Stimulated activated CD4-positive, alpha-beta T cell treated with anti-CD3 and anti-CD28 coated beads, Interleukin-15, amount 100 ng/mL, for 48 hours (primary cell): ENCODE data around the gene OOSP3.
"Not testable (repeated sequence)": the region's sequence is repeated elsewhere in the genome, so short reads cannot be mapped to it uniquely, and the experiment has no call there.

Experiments used
- DNase-seq, 2 donors: peaks; one replicate each; pipeline ENCODE4 v3.0.0-alpha.2; 2020; ENCODE audit warnings: low read depth in 2 of 2

The OOSP3 gene, protein sequence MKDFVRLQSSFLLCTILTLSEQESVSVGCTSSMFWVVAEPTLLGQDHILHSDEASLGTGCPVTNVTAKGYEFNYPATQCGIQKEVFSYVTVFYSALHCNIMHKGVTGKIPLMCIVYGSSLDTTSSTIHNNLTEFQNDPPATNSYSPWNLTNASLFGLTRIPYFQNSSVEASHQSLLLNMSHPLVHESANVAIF

DNA sequence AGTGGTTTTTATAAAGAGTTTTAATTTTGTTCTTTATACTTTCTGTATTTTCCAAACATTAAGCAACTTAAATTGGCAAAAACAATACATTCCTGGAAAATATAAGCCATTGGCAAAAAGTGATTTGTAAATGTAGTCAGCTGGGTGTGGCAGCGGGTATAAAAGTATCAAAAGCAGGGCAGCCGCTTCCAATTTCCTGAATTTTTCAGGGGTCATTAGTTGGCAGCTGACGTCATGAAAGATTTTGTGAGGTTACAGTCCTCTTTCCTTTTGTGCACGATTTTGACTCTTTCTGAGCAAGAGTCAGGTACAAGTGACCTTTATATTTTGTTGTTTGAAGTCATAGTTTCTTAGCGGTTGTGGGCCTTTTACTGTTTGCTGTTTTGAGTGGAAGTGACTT lies at the start of gene OOSP3:
OOSP3 (plus strand) TSS at position 208 of the 400 bp plus-strand sequence; CDS start at position 235, 27 bp downstream.
- DNase-seq: no peak

DNA sequence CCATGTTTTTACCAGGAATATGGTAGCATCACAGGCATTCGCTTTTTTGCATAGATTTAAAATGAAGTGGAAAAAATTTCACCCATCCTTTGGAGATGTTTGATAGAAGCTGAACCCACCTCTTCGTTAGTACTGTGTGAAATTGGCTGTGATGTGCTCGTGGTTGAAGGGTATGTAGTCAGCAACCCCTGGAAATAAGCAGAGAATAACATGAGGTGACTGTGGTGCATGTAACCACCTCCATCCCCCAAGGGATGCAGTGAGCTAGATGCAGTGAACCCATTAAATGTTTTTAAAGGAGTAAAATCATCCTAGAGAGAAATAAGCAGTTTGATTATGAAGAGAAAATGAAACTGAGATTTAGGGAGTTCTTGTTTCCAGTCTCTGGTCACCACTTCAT lies 49.2 kb upstream of the OOSP3 start:
- DNase-seq: no peak

DNA sequence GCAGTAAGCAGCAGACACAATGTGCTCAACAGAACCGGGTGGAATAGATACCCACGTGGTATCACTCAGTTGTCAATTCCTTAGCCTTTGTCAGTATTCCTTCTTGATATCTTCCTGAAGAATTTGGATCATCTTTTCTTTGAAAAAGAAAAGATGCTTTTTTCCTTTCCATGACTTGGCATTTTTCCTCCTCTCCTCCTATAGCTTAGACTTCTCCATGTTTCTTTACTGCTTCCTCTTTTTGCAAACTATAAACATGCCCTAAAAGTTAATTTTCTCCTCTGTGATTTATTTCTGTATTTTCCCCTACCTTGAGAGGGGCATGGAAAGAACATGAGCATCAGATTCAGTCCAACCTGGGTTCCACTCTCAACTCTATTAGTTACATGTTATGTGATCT lies 45.0 kb upstream of the OOSP3 start:
- no peak for DNase-seq

DNA sequence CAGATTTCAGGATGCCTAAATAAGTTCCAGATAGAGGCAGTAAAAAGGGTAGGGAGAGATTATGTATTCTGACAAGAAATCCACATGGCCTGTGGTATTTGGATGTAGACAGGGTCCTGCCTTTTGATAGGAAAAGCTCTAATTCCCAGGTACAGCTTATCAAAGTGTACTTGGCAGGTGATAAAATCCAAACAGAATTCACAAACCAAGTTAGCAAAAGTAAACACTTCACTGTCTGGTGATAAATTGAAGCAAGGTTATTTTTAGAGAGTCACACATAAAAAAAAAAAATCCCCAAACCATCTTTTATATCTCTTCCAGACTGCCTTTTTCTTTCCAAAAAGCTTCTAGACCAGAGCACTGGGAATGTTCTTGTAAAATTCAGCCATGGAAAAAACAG lies 39.0 kb upstream of the OOSP3 start:
- DNase-seq: no peak

DNA sequence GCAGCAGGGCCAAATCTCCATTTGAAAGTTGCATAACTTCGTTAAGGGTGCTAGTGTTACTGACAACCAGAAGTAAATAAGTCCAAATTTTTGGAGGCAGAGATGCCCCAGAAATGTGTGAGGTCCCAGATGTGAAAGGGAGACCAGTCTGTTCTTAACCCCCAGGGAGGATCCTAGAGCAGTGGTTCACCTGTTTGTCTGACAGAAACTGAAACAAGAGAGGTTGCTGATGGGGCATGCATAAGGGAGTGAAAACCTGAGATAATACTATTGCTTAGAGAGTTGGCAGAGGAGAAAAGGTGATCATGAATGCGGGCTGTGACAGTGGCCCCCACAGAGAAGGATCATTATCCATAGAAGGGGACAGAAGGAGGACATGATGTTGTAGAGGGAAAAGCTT lies 37.1 kb upstream of the OOSP3 start:
- no peak for DNase-seq

DNA sequence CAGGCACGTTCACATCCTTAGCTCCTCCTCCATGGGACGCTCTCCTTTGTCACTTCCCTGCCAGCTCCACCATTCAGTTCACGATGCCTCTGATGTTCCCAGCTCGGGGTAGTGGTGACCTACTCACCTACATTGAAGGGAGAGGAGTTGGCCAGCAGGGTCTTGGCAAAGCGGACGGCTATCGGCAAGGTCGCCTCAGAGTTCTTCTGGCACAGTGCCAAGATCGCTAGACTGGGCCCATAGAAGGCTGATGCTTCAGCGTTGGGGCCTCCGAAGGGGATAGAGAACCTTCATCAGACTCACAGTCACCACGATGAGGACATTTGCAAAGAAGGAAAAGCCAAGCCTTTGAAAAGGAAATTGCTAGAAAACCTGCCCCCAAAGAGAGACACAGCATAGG lies 36.3 kb upstream of the OOSP3 start:
- DNase-seq: no peak

DNA sequence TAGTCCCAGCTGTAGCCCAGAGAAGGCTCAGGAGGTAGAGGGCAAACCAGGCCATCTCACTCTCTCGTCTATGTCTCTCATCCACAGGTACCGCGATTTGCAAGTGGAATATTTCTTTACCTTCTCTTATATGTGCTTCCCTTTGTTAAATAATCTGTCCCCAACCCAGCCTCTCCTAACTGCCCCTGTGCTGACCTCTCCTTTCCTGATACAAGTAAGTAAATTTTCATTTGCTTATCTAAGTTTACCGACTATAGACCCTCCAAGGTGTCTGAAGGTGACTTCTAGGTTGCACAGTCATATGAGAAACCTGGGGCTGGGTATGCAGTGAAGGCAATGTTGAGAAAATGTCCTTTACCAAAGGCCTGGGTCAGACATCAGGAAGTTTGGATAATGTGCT lies 33.2 kb upstream of the OOSP3 start, which contains the start of gene CBLIF:
CBLIF (minus strand) TSS at position 101 of the 400 bp plus-strand sequence; CDS start at position 55, 46 bp downstream.
- DNase-seq: no peak

DNA sequence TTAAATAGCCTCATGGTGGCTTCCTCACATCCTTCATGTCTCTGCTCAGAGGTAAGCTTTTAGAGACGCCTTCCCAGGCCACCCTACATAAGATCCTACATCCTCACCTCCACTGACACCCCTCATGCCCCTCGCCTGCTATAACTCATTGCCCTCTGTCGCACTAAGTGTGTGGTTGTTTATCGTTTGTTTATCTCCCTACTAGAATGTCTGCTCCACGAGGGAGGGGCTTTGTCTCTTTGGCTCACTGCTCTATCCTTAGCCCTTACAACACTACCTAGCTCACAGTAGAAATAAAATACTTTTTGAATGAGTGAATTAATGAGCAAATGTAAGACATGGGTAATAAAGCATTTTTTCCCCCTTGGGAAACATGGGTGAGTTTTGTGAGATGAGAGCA lies 32.0 kb upstream of the OOSP3 start:
- DNase-seq: no peak

DNA sequence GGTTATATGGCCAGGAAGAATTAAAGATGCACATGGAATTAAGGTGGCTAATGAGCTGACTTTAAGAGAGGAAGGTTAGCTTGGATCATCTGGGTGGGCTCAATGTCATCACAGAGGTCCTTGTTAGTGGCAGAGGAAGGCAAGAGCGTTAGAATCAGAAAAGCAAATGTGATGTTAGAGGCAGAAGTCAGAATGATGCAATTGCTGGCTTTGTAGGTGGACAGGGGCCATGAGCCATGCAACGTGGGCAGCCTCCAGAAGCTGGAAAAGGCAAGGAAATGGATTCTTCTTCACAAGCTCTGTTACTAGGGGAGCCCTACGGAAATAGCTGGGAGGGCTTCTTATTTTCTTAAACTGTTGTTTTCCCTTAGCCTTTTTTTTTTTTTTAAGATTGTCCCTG lies 31.0 kb upstream of the OOSP3 start:
- no peak for DNase-seq

DNA sequence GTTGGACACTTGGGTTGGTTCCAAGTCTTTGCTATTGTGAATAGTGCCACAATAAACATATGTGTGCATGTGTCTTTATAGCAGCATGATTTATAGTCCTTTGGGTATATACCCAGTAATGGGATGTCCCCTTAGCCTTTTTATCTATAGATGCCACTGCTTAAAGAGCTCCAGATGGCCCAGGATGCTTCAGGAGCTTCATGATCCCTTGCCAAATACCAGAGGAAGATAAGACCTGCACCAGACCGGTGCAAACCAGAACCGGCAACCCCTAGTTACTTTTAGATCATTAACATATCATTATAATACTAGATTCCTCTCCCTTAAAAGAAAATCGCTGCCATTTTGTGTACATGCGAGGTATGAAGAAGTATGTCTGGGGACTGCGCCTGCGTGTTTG lies 30.1 kb upstream of the OOSP3 start:
- not testable (repeated sequence) for DNase-seq

DNA sequence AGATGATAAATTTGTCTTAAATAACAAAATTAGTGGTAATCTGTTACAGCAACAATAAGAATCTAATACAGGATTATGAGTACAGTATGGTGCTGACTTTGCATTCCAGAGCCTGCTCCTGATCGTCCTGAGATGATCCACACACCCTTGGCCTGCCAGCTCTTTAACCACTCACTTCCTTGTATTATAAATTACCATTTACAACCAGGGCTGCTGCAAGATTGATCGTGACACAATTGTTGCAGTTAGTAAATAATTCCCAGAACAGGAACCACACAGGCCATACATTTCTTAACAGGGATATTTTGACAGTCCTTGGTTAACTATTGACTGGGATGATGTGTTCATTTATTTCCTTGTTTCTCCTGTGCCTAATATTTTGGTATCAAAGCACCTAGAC lies 29.5 kb upstream of the OOSP3 start:
- DNase-seq: no peak

DNA sequence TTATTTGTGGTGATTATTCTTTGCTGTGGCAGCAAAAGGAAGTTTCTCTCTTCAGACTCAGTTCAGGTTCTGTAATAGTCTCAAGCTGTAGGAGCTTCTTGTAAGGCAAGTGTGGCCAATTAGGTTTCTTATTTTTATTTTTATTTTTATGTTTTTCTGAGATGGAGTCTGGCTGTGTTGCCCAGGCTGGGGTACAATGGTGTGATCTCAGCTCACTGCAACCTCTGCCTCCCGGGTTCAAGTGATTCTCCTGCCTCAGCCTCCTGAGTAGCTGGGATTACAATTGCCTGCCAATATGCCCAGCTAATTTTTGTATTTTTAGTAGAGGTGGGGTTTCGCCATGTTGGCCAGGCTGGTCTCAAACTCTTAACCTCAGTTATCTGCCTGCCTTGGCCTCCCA lies 29.0 kb upstream of the OOSP3 start:
- DNase-seq: not testable (repeated sequence)

DNA sequence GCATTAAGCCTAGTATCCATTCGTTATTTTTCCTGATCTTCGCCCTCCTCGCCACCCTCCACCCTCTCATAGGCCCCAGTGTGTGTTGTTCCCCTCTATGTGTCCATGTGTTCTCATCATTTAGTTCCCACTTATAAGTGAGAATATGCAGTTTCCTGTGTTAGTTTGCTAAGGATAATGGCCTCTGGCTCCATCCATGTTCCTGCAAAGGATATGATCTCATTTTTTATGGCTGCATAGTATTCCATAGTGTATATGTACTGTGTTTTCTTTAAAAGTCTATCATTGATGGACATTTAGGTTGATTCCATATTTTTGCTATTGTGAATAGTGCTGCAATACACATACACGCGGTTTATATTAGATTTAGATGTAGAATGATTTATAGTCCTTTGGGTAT lies 27.2 kb upstream of the OOSP3 start:
- not testable (repeated sequence) for DNase-seq

DNA sequence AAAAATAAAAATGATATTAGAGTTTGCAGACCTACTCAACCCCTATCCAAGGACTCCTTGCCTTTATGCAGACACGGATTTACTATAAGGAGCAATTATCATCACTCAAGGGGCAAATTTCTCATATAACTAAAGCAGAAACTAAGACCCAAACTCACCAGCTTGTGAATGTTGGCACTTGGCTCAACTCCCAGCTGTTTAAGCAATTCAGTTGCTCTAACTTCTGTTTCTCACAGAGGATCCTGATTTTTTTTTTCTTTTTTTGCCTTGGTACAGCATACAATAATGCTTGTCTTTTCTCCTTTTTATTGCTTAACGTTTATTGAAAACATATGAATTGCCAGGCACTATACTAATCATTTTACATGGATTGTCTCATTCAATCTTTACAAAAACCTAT lies 23.7 kb upstream of the OOSP3 start:
- no peak for DNase-seq

DNA sequence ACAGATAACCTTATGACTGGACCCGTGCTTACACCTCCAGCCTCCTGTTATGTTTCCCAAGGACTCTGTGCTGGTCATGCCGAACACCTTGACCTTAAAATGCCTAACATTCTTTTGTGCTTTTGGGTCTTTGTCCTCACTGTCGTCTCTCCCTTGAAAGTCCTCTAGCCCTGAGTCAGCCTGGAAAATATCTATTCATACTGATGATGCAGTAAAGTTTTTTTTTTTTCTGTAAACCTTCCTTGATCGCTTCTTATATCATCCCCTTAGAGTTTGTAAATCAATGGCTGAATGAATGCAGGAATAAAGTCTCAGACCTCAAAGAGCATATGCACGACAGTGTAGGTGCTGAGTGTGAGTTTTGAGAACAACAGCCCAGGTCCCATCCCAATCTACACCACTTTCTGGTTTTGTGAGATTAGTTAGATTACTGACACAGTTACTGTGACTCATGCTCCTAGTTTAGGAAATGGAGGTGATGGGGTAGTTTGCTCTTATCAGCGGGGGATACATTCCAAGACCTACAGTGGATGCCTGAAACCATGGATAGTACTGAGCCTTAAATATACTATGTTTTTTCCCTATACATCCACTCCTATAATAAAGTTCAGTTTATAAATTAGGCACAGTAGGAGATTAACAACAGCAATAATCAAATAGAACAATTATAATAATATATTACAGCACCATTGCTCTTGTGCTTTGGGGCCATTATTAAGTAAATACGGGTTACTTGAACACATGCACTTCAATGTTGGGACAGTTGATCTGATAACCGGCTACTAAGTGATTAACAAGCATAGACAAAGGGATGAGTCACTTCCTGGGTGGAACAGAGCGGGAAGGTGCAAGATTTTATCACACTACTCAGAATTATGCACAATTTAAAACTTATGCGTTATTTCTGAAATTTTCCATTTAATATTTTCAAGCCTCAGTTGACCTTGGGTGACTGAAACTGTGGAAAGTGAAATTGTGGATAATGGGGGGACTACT lies 20.8 kb upstream of the OOSP3 start:
- no peak for DNase-seq

DNA sequence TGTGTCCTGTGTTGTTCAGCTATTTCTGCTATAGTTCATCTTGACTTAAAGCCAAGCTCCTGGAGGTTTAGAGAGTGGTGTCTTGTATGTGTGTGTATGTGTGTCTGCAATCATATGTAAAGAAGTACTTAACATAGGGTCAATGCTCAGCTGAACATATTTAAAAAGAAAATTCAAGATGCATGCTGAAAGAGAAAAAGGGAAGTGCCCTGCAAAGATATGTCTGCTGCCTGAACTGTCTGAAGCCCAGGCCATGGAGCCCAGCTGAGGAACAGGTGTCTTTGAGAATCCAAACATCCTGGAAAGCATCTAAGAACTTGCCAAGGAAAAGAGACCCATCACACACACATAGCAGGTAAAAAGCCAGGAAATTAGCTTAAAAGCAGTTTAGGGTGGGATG lies 18.9 kb upstream of the OOSP3 start:
- DNase-seq: no peak

DNA sequence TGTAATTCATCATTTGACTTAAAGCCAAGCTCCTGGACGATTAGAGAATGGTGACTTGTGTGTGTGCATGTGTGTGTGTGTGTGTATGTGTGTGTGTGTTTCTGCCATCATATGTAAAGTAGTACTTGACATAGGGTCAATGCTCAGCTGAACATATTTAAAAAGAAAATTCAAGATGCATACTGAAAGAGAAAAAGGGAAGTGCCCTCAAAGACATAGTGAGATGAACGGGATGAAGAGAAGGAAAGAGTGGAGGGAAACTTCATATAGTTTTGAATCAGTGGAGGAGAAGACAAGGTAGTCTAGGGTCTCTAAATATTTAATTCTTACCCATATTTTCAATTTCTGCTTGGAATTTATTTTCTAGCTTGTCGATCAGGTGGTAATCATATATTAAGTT lies 16.3 kb upstream of the OOSP3 start:
- DNase-seq: no peak

DNA sequence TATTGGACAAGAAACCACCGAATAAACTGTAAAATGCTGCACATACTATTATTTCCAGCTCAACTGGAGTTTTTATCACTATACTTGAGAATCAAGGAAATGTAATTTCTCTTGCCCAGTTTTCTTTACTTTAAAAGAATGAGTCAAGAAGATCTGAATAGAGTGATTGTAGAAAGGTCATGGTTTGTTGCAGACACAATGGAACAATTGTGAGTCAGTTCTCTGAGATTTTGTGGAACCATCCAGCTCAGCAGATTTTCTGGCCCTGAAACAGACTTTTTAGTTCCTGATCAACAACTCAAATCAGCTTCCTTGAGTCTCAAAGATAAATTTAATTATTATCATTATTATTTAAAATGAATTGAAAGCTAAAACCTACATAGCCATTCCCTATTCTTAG lies 13.6 kb upstream of the OOSP3 start:
- no peak for DNase-seq

DNA sequence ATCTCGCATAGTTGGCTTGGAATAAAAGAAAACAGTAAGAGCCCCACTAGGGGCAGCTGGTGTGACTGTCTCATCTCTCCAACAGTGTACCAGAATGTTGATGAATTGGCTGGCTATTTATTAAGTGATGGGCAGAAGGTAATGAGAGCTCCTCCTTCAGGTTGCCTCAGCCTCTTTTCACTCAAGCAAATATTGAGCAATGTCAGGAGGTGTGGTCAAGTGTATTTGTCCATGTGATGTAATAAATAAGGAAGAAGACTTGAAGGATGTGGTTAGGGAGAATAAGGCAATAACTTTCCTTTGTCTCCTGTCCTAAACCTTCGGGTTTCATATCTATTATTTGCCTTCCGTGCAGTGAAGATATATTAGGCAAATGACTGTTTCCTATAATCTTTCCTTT lies 12.2 kb upstream of the OOSP3 start, which contains the start of gene TCN1:
TCN1 (minus strand) TSS at position 91 of the 400 bp plus-strand sequence; CDS start at position 74, 17 bp downstream.
- DNase-seq: no peak

DNA sequence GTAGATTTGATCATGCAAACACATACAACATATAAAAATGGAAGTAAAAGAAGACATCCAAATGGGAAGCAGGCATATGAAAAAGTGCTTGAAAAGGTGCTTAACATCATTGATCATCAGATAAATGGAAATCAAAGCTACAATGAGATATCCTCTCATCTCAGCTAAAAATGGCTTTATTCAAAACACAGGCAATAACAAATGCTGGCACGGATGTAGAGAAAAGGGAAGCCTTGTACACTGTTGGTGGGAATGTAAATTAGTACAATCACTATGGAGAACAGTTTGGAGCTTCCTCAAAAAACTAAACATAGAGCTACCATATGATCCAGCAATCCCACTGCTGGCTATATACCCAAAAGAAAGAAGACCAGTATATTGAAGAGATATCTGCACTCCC lies 11.7 kb upstream of the OOSP3 start:
- DNase-seq: no peak

DNA sequence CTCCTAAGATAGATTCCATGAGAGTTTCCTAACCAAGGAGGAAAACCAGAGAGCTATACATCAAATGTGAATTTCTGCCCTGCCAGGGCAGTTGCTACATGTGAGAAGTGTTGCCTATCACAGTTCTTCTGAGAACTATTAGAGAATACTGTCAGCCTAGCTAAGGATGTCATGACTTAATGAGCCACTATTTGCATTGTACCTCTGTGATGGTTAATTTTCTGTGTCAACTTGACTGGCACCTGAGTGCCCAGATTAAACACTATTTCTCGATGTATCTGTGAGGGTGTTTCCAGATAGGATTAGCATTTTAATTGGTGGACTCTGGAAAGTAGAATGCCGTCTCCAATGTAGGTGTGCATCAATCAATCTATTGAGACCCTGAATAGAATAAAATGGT lies 10.6 kb upstream of the OOSP3 start:
- no peak for DNase-seq

DNA sequence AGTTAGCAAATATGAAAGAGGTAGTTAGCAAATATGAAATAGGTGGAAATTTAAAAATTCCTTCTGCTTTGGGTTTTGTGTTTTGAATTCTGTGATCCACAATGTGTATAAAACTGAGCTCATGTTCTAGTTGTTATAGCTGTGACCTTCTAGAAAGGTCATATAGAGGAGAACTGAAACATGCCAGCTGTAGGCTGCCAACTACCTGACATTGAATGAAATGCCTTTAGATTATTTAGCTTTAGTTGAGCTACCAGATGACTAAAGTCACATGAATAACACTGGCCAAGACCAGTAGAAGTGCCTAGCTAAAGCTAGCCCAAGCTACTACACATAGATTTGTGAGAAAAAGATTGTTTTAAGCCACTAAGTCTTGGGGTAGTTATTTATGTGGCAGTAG lies 6.5 kb upstream of the OOSP3 start:
- DNase-seq: no peak
